ENCODE measurements around the gene ALPK3. TPM values are rescaled to one million over a fixed set of nuclear protein-coding genes. Genes with fewer than 3 reads are reported as not detected.

The ALPK3 gene
- total RNA-seq, 1 experiment from 2014 or later: 17.7 TPM

DNA sequence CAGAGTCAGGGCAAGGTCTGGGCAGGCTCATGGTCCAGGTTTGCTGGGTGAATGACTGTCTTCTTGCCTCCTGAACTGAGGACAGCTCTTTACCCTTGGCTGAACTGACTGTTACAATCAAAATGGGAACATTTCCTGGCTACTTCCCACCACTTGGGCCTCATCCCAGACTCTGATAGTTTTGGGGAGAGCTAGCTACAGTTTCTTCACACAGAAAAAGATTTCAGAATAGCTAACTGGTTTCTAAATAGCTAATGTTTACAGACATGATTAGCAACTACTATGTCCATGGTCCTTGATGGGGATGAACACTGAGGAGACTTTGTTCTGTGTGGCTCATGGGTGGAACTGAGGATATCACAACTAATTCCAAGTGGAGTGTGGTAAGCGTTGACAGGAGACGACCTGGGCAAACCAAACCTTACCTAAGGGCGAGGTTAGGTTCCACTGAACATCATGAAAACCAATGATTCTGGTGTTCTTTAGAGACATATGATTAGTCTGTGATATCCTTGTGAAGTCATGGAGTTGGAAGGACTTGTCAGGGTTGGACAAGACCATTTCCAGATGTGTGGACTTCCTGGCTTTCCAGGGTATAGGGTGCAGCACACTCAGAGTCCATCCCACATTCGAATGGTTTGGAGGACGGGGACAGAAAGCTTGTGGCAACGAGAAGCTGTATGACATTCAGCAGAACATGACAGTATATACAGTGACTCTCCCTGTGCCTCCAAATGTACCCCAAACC is 7.3 kb downstream of the ALPK3 start:
- no peak overlapping the region for H2BK120ac ChIP-seq (ENCODE audit: low read depth, low read length, poor library complexity, severe bottlenecking)
- H4K91ac ChIP-seq (ENCODE audit: insufficient read length, low read depth, low read length): no peak overlapping the region
- H2AK5ac ChIP-seq (ENCODE audit: insufficient read length, low read length): no peak overlapping the region
- H3K79me1 ChIP-seq (ENCODE audit: insufficient read depth, low read depth, low read length, poor library complexity, severe bottlenecking): no peaks in the 10 kb centered on the region
- no peak overlapping the region for H3K27ac ChIP-seq (ENCODE audit: insufficient read length, low read depth, low read length)
- no peaks in the 10 kb centered on the region for H3K27me3 ChIP-seq (ENCODE audit: insufficient read depth, low read length)
- no peak overlapping the region for H2BK20ac ChIP-seq (ENCODE audit: low read depth, low read length, poor library complexity, severe bottlenecking)
- H4K20me1 ChIP-seq (ENCODE audit: control insufficient read depth, insufficient read depth, insufficient read length): no peaks in the 10 kb centered on the region
- peaks cover 34 to 41% of the 10 kb centered on the region in 2 experiments for H3K4me1 Mint-ChIP-seq
- H3K27ac Mint-ChIP-seq: peak overlapping the region in 2 of 3 experiments; percentile 46 to 85; a peak in 2 of 7 replicates
- no peak overlapping the region for H3K23ac ChIP-seq (ENCODE audit: insufficient read length, low read depth, low read length)
- TF ChIP-seq, protein P1, sequence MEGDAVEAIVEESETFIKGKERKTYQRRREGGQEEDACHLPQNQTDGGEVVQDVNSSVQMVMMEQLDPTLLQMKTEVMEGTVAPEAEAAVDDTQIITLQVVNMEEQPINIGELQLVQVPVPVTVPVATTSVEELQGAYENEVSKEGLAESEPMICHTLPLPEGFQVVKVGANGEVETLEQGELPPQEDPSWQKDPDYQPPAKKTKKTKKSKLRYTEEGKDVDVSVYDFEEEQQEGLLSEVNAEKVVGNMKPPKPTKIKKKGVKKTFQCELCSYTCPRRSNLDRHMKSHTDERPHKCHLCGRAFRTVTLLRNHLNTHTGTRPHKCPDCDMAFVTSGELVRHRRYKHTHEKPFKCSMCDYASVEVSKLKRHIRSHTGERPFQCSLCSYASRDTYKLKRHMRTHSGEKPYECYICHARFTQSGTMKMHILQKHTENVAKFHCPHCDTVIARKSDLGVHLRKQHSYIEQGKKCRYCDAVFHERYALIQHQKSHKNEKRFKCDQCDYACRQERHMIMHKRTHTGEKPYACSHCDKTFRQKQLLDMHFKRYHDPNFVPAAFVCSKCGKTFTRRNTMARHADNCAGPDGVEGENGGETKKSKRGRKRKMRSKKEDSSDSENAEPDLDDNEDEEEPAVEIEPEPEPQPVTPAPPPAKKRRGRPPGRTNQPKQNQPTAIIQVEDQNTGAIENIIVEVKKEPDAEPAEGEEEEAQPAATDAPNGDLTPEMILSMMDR (conservative IDR thresholded peaks at IDR 0.05): no peak
- H3K18ac ChIP-seq (ENCODE audit: insufficient read length, low read depth, low read length): no peak overlapping the region
- H3K14ac ChIP-seq (ENCODE audit: insufficient read depth, low read length): no peak overlapping the region
- no peaks in the 10 kb centered on the region for H3K27me3 Mint-ChIP-seq (ENCODE audit: low read depth)
- no peaks in the 10 kb centered on the region for H3K9me3 ChIP-seq (ENCODE audit: control insufficient read depth, low read depth, low read length)
- no peak overlapping the region for H2BK15ac ChIP-seq (ENCODE audit: low read depth, low read length)
- no peak overlapping the region for H2BK12ac ChIP-seq (ENCODE audit: insufficient read length, low read depth, low read length)
- H4K8ac ChIP-seq (replicated peaks; ENCODE audit: insufficient read length, low read depth, low read length): no peak overlapping the region
- no peak overlapping the region for H3K4me2 ChIP-seq (ENCODE audit: insufficient read depth, insufficient read length, low read length)
- H3K56ac ChIP-seq (ENCODE audit: insufficient read length, low read depth, low read length): no peak overlapping the region
- H3K4ac ChIP-seq (ENCODE audit: low read depth, low read length): no peak overlapping the region
- WGBS (ENCODE audit: extremely low coverage, insufficient read length, low lambda C conversion rate): no CpG with 5 or more reads among the region's 6 CpGs
- H3K4me1 ChIP-seq (ENCODE audit: insufficient read depth, low read length): no peaks in the 10 kb centered on the region
- H3K4me3 Mint-ChIP-seq: no peak overlapping the region
- no peaks in the 10 kb centered on the region for H3K9me3 Mint-ChIP-seq
- peaks cover 0 to 30% (median 2%) of the 10 kb centered on the region in 3 experiments; a peak in 4 of 7 replicates for H3K36me3 Mint-ChIP-seq (ENCODE audit: insufficient read depth in 1 of 3, low read depth in 3 of 3)
- H4K5ac ChIP-seq (ENCODE audit: insufficient read length, low read depth, low read length): no peak overlapping the region
- H3K9ac ChIP-seq (ENCODE audit: extremely low read depth, insufficient read length, low read length): no peak overlapping the region
- no peak for DNase-seq
- H3K23me2 ChIP-seq (ENCODE audit: insufficient read length, low read depth, low read length, poor library complexity, severe bottlenecking): no peaks in the 10 kb centered on the region
- no peaks in the 10 kb centered on the region for H3K79me2 ChIP-seq (ENCODE audit: insufficient read depth, low read length)
- H3T11ph ChIP-seq (ENCODE audit: low read length): no peak overlapping the region
- H2AFZ ChIP-seq (ENCODE audit: low read length): no peak overlapping the region
- no peak overlapping the region for H2BK5ac ChIP-seq (ENCODE audit: insufficient read length, low read length)

Data from H9 (cell line).